HUDEP-2 (cell line): ENCODE results near the gene MRTFA.
"Not testable (repeated sequence)": the region's sequence is repeated elsewhere in the genome, so short reads cannot be mapped to it uniquely, and the experiment has no call there.

Experiments
- DNase-seq, 76 experiments: peaks; one replicate each; lab custom pipeline; 2025; ENCODE audit not compliant: unreplicated experiment in 76 of 76; lab: John Stamatoyannopoulos, UW

The MRTFA gene

DNA sequence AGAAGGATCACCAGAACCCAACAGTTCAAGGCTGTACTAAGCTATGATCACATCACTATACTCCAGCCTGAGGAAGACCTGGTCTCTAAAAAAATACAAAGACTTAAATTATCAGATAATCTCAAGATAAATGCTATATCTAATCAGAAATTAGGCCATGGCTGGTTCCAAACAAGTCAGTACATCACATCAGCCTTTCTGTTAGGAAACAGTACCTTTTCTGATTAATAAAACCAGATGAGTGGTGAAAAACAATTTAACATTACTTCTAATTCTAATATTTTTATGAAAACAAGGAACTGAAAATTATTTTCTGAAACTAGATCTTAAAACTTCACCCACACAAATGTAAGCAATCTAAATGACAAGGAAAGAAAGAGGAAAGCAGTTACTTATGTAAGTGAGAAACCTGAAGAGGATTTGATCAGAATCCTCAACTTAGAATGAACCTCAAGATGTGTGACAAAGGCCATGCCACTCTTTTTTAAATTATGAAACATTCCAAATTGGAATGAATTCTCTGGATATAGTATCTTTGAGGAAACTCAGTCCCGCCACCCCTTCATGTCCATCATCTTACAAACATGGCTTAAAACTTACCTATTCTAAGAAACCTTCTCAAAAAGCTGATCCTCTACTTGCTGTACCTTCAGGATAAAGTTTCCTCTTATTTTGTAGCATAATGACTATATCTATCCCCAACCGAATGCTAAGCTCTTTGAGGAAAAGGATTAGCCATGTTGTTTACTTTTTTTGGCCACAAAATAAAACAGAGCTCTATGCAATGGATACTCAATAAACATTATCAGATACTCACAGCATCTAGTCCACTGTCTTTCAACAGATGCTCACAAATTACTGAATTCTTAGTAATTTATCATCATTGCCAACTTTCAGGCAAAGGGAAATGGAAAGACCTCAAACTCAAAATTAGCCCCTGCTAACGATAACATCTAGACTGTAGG lies 132.0 kb downstream of the MRTFA start:
- no peak for DNase-seq

DNA sequence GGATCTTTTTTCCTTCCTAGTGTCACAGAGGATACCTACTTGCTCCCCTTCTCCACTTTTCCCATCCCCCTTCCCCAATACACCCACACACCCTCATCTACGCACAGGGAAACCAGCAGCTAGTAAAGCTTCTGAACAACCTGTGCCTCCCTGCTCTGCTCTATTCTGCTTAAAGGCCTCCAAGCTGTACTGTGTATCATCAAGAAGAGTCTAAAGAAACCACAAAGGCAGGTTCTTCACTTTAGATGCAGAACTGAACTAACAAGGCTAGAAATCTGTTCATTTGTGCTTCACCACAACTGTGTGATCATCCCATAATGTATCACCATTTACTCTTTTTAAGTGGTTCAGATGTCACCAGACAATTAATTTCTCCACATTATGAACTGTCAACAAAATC lies 133.6 kb downstream of the MRTFA start:
- no peak for DNase-seq

DNA sequence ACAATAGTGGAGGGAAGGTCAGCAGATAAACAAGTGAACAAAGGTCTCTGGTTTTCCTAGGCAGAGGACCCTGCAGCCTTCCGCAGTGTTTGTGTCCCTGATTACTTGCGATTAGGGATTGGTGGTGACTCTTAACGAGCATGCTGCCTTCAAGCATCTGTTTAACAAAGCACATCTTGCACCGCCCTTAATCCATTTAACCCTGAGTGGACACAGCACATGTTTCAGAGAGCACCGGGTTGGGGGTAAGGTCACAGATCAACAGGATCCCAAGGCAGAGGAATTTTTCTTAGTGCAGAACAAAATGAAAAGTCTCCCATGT lies 136.1 kb downstream of the MRTFA start:
- not testable (repeated sequence) for DNase-seq

DNA sequence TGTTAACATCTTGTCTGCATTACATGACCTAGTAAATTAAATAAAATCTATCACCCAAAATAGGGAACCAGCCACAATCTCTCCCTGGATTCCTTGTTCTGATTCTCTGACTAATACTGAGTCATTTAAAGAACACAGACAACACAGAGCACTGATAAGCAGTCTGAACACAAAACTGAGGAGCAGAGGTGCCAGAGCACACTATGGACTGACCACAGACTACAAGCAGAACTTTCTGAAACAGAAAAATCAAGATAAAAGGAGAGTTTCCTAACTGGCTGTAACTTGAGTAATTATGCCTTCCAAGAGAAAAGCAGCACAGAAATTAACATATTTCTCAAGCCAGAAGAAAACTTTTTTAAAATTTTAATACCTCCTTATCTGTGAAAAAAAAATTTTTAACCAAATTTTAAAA lies 137.3 kb downstream of the MRTFA start:
- peak in 57 of 76 experiments; percentile 2 to 77 (median 34) for DNase-seq

DNA sequence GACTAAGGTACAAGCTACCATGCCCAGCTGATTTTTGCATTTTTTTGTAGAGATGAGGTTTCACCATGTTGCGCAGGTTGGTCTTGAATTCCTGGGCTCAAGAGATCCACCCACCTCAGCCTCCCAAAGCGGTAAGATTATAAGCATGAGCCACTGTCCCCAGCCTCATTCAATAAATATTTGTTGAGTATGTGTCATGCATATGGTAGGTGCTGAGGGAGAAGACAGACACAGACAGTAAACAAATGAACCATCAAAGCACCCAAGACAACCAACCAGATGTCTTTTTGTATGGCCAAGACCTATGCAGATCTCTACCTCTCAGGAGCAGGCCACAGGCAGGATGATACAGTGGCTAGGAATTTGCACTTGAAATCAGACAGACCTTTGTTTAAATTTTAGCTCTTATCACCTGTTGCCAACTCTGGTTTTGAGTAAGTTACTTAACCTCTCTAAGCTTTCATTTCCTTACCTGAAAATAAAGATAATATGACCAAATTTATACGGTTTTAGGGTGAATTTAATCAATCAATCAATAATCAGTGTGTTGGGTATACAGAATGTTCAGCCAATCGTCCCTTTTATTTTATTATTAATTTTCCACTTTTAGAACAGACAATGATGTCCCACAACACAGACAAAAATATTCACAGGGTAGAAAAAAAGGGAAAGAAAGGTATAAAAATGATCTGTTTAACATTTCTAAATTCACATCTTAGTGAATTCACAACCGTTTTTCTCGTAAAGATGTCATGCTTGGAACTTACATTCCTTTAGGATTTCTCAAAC lies 137.9 kb downstream of the MRTFA start:
- DNase-seq: no peak

DNA sequence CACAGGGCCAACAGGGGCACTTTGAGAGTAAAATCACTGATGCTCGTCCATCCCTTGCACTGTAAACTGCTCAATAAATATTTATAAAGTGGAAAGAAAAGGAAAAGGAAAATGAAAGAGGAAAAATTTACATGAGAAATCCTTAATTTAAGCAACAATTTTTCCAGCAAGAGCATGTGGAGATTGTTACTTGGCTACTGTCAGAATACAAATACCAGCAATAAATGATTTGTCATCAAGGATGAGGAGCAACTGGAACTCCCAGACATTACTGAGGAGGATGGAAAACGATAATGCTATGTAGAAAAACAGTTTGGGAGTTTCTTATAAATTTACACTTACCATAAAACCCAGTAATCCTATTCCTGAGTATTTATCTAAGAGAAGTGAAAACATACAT lies 143.1 kb downstream of the MRTFA start:
- DNase-seq: no peak

DNA sequence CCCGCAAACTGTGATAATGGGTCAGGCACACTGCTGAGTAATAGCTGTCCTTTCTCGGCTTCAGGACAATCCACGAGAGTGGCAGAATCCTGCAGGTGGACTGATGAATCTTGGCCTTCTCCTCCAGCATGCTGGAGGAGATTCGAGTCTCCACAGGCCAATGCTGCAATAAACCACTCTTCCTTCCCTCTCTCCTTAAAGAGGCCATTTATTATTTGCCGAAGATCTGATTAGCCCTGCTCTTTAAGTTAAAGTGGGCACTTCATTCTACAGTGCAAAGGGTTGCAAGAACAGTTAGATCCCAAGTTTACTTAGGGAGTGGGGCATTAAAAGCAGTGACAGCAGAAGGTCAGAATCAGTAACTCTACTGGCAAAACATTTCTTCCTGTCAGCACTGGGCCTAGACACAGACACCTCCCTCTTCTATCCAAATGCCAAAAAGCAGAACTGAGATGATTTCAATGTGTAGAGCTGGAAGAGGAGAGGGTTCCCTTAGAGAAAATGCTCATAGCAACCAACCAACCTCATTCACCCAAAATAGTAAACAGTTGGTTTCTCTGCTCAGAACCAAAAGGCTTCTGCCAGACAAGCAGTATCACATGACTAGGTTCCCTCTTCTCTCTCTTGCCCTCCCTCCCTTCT lies 144.4 kb downstream of the MRTFA start:
- DNase-seq: no peak

DNA sequence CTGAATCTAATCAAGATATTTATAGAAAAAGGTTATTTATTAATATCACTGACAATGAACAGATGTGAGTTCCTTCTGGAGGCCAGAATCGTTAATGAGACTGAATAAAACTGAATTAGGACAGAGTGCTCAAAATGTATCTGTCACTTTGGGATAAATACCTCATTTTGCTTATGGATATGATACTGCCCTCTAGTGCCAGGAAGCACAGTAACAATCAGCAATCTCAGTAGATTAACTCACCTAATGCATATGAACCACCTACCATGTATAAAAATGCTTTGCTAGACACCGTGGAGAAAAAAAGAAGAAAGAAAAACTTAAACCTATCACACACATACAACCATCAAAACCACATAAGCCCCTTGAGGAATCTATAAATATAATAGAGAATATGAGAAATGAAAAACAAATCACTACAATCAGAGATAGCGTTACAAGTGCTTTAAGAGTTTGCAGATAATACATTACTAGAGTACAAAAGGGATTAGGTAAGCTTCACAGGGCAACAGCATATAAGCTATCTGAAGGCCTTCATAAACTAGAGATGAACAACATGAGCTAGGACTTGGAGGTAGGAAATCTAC lies 148.8 kb downstream of the MRTFA start:
- peak in 2 of 76 experiments; percentile 6 to 17 for DNase-seq

DNA sequence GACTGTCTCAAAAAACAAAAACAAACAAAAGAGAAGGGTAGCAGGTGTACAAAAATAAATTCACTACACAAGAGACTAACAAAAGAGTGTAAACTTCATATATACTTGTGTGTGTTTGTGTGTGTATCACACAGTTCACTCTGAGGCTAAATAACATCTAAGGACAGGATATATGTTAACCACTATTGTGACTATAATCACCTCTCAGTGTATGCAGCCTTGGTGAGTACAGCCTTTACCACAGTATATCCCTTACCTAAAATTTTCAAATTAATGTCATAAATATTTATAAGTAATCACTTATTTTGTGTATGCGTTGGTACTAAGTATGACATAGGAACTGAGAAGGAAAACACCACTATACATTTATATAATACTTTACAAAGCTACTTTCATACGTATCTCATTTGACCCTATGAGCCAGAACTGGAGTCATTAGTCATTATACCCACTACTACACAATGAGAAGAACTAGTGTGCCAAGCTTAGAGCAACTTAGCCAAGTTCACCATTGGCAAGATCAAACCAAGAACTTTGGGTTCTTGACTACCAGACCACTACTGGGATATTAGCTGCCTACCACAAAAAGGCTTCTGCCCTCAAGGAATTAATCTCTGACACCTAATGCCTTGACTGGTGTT lies 149.4 kb downstream of the MRTFA start:
- no peak for DNase-seq

DNA sequence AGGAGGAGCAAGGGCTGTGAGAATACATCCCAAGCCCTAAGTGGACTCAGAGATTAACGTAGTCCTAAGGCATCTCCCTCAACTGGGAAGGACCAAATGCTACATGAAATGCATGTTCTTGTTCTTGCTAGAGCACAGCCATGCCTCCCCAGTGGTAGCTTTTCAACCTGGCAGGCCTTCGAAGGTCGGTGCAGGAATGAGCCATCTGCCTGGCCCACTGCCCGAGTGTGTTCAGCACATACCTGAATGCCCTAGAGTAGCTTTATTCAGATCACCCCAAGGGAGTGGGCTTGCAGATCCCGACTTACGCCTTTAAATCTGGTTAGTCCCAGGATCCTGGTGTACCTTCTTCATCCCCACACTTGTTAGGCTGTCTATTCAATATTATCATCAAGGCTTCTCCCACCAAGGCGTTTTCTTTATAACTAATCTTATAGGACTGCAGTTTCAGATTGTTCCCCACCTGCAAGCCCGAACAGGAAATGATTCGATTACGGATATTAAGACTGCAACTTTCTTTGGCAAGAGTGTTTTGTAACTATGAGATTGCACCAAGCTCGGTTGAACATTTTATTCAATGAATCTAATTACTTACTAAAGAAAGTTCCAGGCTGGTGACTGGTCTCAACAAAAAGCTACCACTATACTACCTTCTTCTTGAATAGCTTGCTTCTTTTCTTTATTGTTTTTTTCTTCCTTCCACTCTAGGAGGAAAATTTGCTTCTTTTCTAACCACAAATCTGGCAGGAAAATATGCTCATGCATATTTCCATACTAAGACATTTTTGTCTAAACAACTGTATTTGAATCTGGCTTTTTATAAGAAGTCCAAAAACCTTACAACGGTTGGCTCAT lies 150.5 kb downstream of the MRTFA start:
- no peak for DNase-seq

DNA sequence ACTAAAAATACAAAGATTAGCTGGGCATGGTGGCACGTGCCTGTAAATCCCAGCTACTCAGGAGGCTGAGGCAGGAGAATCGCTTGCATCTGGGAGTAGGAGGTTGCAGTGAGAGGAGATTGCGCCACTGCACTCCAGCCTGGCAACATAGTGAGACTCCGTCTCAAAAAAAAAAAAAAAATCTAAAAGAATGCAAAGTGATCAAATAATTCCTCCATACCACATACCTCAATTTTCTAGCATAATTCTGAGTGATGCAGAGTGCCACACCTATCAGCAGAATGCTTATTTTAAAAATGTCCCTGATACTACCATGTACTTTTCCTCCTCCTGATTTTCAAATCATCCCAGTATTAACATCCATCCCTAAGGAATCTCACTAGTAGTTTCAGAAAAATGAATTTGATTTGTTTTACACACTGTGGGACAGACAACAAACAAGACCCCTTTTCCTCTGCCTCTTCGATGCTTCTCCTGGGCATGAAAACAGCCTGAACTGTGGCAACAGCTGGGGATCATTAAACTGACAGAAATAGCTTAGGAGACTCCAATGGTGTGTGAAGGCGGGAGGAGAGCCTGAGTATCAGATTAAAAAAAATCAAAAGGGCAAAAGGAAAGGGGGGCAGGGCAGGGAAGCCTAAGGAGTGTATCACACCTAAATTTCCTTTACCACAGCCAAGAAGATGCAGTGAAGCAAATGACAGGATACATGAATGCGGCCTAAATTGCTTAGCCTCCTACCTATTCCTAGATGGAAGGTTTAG lies 151.4 kb downstream of the MRTFA start:
- no peak for DNase-seq

DNA sequence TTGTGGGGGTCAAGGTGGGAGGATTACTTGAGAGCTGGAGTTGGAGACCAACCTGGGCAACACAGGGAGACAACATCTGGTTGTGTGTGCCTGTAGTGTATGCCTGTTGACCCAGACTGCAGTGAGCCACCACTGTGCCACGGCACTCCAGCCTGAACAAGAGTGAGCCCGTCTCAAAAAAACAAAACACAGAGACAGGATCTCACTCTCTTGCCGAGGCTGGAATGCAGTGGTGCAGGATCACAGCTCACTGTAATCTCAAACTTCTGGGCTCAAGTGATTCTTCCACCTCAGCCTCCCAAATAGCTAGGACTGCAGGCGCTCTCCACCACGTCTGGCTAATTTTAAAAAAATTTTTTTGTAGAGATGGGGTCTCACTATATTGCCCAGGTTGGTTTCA lies 153.6 kb downstream of the MRTFA start:
- no peak for DNase-seq

DNA sequence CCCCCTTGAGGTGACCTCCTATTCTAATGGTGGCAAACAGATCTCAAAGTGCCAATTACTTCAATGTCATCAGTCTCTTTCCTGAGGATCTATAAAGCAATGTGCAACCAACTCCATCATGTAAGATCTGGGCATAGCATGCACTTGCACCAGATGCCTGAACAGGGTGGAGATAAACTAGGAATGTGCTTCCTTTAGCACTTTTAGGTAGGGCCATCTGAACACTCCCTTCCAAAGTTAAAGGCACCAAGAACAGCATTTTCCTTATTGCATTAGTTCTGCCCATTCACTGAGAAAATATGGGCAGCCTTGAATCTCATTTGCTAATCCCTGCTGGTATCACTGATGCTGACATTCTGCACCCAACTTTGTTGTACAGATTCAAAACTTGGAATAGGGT lies 154.1 kb downstream of the MRTFA start:
- DNase-seq: no peak

DNA sequence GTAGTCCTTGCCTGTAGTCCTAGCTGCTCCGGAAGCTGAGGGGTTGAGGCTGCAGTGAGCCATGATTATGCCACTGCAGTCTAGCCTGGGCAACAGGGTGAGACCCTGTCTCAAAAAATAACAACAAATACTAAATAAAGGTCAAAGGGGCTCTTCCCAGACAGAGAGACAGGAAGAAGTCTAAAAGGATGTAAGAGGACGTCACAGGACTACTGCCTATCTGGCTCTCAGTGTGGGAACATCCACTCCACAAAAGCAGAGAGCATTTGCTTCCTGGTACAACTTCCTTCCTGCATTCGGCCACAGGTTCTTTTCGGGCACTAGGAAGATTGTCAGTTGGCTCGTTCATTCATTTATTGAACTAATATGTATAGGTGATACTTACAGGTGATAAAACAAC lies 155.5 kb downstream of the MRTFA start:
- DNase-seq: no peak

DNA sequence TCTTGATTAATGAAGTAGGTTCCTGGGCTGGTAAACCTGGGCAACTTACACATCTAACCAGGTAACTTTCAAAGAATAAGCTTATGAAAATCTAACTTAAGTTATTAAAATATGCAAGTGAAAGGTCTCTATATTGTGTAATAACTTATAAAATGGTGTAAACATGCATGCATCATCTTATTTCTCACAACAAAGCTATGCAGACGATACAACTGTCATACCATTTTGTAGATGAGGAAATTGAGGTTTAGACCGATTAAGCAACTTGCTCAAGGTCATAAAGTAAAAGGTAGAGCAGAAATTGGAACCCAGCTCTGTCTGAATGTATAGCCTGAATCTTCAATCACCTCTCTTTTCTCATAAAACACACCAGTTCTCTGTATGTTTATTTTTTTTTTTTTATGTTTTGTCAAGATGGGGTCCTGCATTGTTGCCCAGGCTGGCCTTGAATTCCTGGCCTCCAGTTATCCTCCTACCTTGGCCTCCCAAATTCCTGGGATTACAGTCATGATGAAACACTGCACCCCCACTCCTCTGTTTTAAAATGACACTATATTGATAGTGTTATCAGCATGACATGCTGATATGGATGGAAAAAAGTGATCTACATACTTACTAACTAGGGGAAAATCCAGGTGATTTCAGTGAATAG lies 156.5 kb downstream of the MRTFA start:
- no peak for DNase-seq

DNA sequence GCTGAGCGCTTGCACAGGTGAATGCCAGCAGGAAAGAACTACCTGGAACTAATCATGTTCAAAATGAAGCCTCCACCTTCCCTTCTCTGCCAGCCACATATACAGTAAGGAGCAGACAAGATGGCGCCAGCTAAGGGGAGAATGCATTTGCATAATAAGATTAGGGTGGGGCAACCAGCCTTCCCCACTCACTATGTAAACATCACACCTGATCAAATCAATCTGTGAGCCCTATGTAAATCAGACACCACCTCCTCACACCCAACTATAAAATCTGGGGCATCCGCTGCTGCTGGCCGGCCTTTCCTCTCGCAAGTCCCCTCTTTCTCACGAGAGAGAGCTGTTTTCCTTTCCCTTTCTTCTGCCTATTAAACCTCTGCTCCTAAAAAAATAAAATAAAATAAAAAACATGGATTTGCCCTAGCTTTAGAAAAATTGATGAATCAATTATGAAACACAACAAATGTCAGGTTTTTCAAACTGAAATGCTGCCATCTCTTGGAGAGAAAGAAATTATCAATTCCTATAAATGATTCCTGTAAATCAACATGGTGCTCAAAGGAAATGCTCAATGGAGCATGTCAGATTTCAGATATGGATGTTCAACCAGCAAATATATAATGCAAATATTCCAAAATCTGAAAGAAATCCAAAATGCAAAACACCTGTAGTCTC lies 157.3 kb downstream of the MRTFA start:
- no peak for DNase-seq

DNA sequence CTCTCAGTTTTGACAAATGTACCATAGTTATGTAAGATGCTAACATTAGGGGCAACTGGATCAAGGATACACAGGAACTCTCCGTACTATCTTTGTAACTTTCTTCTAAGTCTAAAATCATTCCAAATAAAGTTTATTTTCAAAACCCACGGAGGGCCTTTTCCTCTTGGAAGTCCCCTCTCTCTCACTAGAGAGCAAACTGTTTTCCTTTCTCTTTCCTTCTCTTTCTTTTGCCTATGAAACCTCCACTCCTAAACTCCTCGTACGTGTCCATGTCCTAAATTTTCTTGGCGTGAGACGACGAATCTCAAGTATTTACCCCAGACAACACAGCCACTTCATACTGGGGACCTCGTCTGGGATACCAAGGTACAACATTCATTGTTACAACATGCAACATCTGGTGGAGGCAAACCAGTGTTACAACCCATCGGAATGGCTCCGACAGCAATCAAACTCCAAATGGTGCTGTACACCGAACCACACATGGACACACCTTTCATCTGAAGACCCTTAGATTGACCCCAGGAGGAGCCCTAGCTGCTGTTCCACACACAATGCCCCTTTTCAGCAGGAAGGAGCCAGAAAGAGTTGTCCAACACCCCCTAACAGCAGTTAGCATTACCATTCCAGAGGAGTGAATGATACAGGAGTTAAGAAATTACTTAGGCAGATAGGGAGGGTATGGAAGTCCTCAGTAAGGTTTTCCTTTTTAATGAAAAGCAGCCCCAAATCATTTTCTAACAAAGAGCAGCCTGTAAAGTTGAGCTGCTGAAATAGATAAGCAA lies 158.0 kb downstream of the MRTFA start:
- DNase-seq: no peak
